Left ventricle myocardium superior (tissue), 1 donor: ENCODE data around the gene EGR1. TPM values are rescaled to one million over a fixed set of nuclear protein-coding genes. Genes with fewer than 3 reads are reported as not detected.

ENCODE experiments used
- ATAC-seq: fragments of 200-7000 bp; cut with Tn5 transposase; one replicate; pipeline ENCODE4 v1.9.1; 2020; ENCODE audit warnings: mild to moderate bottlenecking, moderate library complexity
- DNase-seq: peaks from one replicate; pipeline ENCODE4 v3.0.0-alpha.2; 2020
- intact Hi-C: fragments of 100-400 bp; cut with micrococcal nuclease; formaldehyde crosslinking; loops from one replicate; pipeline ENCODE4 v1.11.0; 2022
- total RNA-seq: library from RNA; stranded (reverse); fragmentation: NEBNext Ultra II Directional; extraction: Animal tissue kit (Norgen Biotek cat#: 25700); gene quantifications from one replicate; pipeline ENCODE4 v1.2.1, GENCODE V29; 2021
- donor health status: DM: no; HTN: yes; CAD: no; lungs with severe emphysema.

EGR1 gene
- total RNA-seq, 1 donor from 2014 or later: 6.4 TPM

DNA sequence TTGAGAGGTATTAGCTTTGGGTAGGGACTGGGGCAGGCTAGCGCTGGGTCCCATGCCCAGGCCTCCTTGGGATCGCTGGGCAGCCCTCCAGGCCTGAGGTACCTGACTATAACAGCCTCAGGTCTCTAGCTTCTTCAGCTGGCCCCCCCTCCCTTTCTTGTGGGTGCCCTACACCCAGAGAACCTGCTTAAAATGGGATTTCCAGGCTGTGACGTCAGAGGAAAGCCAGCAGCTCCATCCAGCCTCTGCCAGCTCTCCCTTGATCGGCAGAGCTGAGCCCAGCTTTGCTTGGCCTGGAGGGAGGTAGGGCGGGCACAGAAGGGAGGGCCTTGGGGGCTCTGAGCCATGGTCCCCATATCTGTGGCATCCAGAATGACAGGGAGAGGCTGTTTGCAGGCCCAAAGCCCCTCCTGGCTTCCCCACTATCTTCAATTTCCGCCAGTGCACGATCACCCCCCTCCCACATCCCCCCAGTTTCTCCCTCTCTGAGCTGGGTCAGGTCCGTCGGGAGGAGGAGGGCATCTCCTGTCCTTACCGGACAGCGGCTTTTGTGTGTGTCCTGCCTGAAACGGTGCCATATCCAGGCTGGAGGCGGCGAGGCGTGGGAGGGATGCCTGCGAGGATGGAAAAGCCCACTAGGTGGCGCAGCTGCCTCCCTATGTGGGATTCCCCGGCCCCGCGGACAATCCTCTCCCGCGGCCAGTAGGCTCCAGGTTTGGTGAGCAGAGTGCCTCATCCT, 15.6 kb upstream of the EGR1 start:
- ATAC-seq: peak; percentile 96
- DNase-seq: peak; percentile 94
- intact Hi-C loops: loop anchor here (5.0 kb wide), 1 partner anchor 53 kb away; no protein-coding TSS in a partner anchor

DNA sequence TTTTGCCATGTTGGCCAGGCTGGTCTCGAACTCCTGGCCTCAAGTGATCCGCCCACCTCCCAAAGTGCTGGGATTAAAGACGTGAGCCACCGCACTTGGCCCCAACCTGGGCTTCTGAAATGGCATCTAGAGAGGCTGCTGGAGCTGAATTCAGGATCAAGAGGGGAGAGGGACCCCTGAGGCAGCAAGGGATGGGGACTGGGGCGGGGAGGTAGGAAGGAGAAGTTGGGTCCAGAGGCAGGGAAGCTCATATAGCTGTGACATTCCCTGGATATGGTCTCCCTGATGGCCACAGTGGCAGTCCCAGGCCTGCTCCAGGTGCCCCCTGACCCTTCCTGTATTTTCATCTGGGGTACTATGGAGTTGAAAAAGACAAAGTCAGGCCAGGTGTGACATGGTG, 14.3 kb upstream of the EGR1 start:
- ATAC-seq (no peak), DNase-seq (no peak)
- intact Hi-C loops: no loop called here

DNA sequence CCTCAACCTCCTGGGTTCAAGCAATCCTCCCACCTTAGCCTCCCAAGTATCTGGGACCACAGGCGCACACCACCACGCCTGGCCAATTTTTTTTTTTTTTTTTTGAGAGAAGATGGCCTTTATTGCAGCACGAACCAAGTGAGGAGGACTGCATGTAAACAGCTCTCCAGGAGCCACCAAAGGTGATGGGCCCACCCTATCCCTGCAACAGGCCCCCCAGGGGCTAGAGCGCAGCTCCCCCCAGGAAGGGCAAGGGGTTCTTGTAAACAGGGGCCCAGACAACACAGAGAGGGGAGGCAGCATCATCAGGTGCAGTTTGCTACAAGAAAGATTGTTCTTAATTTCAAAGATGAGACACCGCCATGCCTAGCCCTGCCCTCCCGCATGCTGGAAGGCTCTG, 12.6 kb upstream of the EGR1 start:
- no peak for ATAC-seq
- intact Hi-C loops: no loop called here
- no peak for DNase-seq

DNA sequence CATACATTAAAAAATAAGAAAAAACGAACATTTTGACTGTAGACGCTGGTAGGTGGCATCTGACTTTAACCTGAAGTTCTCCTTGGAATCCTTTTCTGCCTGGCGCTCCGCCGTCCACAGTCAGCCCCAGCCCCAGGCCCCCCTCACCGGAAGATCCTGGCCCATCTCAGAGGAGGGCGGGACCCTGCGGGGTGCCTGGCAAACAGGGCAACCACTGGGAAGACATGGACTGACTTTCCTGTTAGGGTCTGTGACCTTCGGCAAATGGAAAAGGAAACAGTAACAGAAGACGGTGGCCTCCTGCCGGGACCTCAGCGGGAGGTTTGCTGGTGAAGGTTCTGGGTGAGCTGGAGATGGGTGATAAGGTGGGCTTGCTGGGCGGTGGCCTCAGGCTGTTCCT, 11.7 kb upstream of the EGR1 start:
- intact Hi-C loops: no loop called here
- no peak for DNase-seq
- ATAC-seq: no peak

GRCh38 chr5:138454121-138454520, 11.2 kb upstream of the EGR1 start:
- DNase-seq: no peak
- intact Hi-C loops: no loop called here
- ATAC-seq: no peak

- DNase-seq (no peak), ATAC-seq (no peak)
- intact Hi-C loops: no loop called here
These were observed 9.9 kb upstream of the EGR1 start for GRCh38 chr5:138455232-138455930.

GRCh38 chr5:138457531-138458275, 7.6 kb upstream of the EGR1 start:
- intact Hi-C loops: no loop called here
- ATAC-seq (no peak), DNase-seq (no peak)

DNA sequence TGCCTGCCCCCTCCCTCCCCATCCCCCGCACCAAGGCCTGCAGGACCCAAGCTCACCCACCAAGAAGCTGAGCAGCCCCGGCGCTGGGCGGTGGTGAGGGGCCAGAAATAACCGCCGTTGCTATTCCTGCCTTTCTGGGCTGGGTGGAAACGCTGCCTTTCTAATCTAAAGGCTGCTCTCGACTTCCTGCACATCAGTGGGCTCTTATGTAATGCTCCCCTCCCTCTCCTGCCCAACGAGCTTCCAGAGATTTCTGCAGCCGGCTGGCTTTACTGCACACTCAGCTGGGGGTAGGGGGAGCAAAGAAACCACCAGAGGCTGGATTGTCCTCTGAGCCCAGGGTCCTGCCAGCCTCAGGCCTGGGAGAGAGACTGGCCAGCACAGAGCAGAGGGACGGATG, 6.9 kb upstream of the EGR1 start:
- DNase-seq (peak; percentile 27), ATAC-seq (peak; percentile 27)
- intact Hi-C loops: no loop called here

- DNase-seq (no peak), ATAC-seq (no peak)
- intact Hi-C loops: no loop called here
These were observed 6.4 kb upstream of the EGR1 start for GRCh38 chr5:138458856-138459255.

GRCh38 chr5:138459311-138459933, 5.9 kb upstream of the EGR1 start:
- DNase-seq (peak; percentile 46), ATAC-seq (no peak)
- intact Hi-C loops: no loop called here

- ATAC-seq (no peak), DNase-seq (no peak)
- intact Hi-C loops: no loop called here
These were observed 5.1 kb upstream of the EGR1 start for GRCh38 chr5:138460032-138460693.

DNA sequence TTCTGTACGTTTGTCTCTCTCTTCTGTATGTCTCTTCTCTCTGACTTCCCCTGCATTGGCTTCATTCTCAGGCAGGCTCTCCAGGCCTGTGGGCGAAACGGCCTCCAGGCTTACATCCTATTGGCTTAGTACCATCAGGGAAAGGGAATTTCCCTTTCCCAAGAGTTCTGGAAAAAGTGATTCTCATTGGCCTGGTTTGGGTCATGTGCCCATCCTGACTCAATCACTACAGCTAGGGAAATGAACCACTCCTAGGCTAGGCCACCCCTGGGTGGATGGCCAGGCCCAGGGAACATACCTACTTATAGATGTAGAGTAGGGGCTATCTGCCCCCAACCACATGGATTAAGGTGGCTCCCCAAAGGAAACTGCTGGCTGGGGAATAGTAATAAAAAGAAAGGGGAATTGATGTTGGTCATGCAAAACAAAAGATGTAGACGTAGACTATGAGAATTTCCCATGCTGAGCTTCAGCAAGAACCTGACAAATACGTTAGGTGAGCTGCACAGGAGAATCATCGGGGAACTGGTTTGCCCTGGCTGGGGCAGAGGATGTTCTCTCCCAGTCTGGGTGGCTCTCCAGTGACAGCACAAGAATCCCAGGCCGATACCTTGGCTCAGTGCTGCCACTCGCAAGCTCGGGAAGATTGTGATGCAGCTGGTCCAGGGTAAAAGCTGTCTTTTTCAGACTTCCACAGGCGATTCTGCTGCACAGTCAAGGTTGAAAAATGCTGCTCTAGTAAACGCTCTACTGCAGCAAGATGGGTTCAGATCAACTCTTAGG, 3.7 kb upstream of the EGR1 start:
- ATAC-seq: no peak
- intact Hi-C loops: no loop called here
- peak; percentile 44 for DNase-seq

- DNase-seq (peak; percentile 51), ATAC-seq (no peak)
- intact Hi-C loops: no loop called here
These were observed 1.8 kb upstream of the EGR1 start for GRCh38 chr5:138463419-138464007.

- peak; percentile 98 for DNase-seq
- peak; percentile 82 for ATAC-seq
- intact Hi-C loops: no loop called here
These were observed 1.3 kb upstream of the EGR1 start for GRCh38 chr5:138464008-138464387.

DNA sequence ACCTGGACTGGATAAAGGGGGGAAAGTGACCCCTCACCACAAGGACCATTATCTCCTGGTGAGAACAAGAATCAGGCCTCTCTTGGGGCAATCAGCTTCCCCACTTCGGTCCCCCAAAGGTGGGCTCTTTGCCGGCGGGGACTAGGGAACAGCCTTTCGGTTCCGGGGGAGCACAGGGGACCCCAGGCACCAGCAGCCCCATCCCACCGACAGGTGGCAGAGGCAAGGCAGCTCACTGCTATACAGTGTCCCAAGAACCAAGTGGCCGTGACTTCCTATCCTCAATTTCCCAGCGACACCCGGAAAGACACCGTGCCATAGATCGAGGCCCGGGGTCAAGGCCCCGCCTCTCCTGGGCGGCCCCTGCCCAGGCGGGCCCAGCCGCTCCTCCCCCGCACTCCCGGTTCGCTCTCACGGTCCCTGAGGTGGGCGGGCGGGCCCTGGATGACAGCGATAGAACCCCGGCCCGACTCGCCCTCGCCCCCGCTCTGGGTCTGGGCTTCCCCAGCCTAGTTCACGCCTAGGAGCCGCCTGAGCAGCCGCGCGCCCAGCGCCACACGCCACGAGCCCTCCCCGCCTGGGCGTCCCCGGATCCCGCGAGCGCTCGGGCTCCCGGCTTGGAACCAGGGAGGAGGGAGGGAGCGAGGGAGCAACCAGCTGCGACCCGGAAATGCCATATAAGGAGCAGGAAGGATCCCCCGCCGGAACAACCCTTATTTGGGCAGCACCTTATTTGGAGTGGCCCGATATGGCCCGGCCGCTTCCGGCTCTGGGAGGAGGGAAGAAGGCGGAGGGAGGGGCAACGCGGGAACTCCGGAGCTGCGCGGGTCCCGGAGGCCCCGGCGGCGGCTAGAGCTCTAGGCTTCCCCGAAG, 655 bp upstream of the EGR1 start:
- DNase-seq: peak; percentile 94
- ATAC-seq: peak; percentile 89
- intact Hi-C loops: no loop called here

GRCh38 chr5:138466125-138466899, 1.0 kb downstream of the EGR1 start:
- DNase-seq (no peak), ATAC-seq (no peak)
- intact Hi-C loops: no loop called here
